GM12874 (cell line): ENCODE data around the gene HEXD.

Experiments
- TF ChIP-seq, protein P1 (sequence below): IDR thresholded peaks from 2 replicates; pipeline ENCODE4 v1.5.1; 2011; ENCODE audit warnings: low read depth, mild to moderate bottlenecking, control low read depth, low read length, moderate library complexity; ENCODE audit not compliant: insufficient read depth

Gene HEXD

DNA sequence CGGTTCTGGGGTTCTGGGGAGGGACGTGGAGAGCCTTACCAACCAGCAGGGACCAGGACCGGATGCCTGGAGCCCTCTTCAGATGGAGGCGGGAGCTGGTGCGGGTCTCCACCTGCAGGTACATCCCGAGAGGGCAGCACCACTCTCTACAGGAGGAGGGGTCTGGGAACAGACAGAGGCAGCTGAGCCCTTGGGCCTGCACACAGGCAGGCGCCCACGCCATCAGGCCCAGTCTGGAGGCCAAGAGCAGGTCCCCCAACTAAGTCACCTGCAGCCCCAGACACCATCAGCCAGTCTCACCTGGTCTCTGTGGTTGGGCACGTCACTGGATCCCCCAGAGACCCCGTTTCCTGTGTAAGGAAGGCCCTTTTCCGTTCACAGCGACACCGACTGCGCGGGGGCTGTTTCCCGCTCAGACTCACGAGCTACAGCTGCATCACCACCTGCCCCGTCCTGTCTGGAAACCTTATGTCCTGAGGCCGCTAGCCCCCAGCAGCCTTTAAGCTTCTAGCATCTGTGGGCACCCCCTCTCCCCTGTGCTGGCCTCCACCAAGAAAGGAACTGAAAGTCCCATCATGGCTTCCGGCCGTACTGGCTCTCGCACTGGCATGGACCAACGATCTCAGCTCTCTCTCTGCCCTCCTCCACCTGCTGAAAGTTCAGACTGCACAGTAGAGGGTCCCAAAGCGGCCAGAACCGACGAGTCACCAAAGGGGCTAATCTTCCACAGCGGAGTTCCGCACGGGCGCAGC, 31.2 kb downstream of the HEXD start:
- TF ChIP-seq, protein P1, sequence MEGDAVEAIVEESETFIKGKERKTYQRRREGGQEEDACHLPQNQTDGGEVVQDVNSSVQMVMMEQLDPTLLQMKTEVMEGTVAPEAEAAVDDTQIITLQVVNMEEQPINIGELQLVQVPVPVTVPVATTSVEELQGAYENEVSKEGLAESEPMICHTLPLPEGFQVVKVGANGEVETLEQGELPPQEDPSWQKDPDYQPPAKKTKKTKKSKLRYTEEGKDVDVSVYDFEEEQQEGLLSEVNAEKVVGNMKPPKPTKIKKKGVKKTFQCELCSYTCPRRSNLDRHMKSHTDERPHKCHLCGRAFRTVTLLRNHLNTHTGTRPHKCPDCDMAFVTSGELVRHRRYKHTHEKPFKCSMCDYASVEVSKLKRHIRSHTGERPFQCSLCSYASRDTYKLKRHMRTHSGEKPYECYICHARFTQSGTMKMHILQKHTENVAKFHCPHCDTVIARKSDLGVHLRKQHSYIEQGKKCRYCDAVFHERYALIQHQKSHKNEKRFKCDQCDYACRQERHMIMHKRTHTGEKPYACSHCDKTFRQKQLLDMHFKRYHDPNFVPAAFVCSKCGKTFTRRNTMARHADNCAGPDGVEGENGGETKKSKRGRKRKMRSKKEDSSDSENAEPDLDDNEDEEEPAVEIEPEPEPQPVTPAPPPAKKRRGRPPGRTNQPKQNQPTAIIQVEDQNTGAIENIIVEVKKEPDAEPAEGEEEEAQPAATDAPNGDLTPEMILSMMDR = no peak

GRCh38 chr17:82449883-82450356, 31.8 kb downstream of the HEXD start:
- TF ChIP-seq, protein P1 = no peak

DNA sequence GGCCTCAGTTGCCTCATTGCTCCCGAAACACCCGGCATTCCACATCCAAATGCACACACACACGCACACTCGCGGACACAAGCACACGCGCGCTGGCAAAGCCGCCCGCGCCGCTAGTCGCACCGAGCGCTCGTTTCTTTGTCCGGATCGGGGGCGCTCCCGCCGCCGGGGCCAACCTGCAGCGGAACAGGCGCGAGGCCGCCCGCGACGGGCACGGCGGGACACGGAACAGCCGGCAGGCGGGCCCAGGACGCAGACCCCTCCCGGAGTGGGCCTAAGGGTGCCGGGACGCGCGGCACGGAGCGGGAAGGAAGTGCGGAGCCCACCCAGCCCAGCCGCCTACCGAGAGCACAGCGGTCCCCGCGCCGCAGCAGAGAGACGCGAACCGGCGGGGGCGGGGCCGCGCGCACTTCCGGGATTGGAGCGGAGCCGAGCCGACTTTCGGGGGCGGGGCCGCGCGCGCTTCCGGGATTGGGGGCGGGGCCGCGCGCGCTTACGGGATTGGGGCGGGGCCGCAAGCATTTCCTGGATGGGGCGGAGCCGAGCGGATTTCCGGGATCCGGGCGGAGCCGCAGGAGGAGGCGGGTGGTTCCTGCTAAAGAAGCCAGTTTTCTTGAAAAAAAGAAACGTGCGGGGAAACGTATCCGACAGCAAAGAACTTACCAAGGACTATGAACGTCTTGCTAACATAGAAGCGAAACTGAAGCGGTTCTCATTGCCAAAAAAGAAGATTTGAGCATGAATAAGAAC, 32.4 kb downstream of the HEXD start, which contains the start of gene CYBC1:
Gene CYBC1 (minus strand): TSS at position 396 of the 750 bp plus-strand sequence. CDS start 1,498 bp downstream, outside the sequence.
- TF ChIP-seq, protein P1 = no peak

- TF ChIP-seq, protein P1 = no peak
These were observed 34.0 kb downstream of the HEXD start for GRCh38 chr17:82452162-82452561.

DNA sequence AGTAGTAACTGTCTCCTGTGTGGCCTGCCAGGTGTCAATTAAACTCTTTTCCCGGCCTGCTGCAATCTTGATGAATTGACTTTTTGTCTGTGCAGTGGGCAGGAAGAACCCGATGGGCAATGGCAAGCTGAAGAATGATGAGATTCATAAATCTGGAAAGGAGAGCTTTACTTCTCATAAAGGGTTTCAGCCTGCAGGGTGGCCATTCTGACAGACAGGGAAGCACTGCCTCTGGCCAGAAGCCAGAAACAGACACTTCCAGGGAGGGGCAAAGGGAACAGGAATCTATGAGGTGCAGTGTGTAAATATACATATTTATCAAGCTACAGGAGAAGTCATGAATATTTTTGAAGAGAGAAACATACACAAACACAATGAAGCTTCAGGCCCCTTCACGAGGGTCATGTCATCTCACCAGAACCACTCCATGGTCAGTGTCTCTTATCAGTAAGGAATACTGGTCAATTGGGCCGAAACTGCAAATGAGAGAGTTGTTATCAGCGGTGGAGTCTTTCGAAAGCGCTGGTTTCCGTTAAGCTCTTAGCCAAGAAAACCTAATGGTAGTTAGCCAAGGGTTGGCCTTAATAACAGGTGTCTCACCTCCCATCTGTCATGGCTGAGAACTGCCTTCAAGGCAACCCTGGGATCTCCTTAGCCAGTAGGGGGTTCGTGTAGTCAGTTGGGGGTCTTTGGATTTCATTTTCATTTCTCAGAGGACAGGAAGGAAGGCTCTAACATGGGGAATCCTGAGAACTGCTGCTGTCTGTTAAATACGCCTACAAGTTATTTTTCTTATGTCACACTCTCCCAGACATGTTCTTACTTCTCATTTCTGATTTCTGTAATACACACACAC, 39.2 kb downstream of the HEXD start:
- TF ChIP-seq, protein P1 = no peak

DNA sequence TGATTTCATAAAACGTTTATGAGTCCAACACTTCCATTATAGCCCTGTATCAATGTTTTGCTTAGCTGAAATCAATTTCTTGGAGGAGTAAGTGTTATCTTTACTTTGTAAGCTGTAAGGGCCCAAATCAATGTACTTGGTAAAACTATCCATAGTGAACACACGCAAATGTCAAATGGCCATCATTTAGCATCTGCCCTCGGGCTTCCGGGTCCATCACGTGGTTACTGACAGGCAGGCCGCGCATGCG, 39.7 kb downstream of the HEXD start:
- TF ChIP-seq, protein P1 = no peak
